K562 treated with DMSO at 1 percent for 4 hours (cell line): ENCODE data around the gene VPS37D. TPM values are rescaled to one million over a fixed set of nuclear protein-coding genes. Genes with fewer than 3 reads are reported as not detected.

Experiments
- total RNA-seq: library from RNA; unstranded; fragments of 300-600 nt; gene quantifications from 2 replicates; pipeline ENCODE4 v1.2.3, GENCODE V29; 2022; ENCODE audit not compliant: insufficient read depth

VPS37D gene, protein sequence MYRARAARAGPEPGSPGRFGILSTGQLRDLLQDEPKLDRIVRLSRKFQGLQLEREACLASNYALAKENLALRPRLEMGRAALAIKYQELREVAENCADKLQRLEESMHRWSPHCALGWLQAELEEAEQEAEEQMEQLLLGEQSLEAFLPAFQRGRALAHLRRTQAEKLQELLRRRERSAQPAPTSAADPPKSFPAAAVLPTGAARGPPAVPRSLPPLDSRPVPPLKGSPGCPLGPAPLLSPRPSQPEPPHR
- 2.1 and 2.3 TPM in 2 replicates for total RNA-seq

GRCh38 chr7:73667344-73668102 is at the start of gene VPS37D:
Gene VPS37D (plus strand): TSS chr7:73667831. CDS start chr7:73667959, 128 bp downstream.

GRCh38 chr7:73623798-73624668 is 43.6 kb upstream of the VPS37D start, which contains the start of gene MLXIPL:
Gene MLXIPL (minus strand): TSS chr7:73624522. CDS start chr7:73624492, 30 bp downstream.

DNA sequence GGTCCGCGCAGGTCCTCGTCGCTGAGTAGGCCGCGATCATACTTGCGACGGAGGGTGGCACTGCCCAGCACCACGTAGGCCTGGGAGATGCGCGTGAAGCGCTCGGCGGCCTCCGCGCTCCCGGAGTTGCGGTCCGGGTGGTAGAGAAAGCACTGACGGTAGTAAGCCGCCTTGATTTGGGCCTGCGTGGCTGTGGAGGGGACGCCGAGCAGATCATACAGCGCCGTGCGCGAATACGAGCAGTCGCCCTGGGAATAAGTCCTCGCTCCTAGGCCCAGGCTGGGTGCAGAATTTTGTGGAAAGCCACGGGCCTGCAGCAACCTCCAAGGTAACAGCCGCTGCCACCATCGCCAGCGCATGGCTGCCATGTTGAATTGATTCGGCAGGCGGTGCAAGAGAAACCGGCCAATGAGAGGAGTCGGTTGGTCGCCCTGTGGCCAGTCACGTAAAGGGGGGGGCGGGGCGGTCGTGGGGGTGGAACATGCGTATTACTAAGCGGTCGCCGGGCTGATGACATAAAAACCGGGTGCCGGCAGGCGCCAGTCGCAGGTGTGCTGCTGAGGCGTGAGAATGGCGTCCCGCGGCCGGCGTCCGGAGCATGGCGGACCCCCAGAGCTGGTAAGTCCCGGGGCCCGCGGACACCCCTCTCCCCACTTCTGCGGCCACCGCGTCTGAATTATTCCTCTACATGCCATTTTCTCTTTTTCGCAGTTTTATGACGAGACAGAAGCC is 15.6 kb downstream of the VPS37D start, which contains the start of the genes BUD23 and DNAJC30:
Gene BUD23 (plus strand): TSS at position 542 of the 732 bp plus-strand sequence. CDS start 29 bp downstream, at position 571.
Gene DNAJC30 (minus strand): TSS at position 398 of the 732 bp plus-strand sequence. CDS start 30 bp downstream, at position 368.

DNA sequence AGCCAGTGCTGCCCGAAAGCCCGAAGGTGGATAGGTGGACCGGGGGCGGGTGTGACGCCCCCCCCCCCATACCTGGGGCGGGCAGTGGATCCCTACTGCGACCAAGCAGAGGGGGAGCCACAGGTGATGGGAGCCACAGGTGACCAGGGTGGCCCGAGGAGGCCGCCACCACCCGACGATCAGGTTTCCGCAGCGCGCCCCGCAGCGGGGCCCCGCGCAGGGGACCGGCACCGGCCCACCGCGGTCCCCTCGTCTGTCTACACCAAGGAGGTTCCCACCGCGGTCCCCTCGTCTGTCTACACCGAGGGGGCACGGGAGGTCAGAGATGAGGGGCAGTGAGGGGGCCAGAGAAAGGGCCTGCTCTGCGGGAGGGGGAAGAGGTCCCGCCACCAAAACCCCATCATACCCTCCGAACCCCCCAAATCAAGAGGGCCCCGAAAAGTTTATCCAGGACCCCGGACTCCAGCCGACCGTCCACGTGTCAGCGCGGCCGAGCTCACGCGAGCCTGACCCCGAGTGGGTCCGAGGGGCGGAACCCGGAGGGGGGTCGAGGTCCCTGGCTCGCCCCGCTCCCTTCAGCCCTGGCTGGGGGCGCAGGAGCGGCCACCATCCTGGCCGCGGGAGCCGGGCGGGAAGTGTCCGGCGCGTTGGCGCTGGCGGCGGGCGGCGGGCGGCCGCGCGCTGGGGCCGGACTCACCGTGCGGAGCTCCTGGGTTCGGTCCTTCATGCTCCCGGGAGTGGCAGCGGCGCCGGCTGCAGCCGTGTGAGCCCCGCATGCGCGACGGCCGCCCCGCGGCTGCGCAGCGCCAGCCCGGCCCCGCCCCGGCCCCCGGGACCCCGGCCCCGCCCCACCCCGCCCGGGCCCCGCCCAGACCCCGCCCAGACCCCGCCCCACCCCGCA is 51.5 kb downstream of the VPS37D start, which contains the start of gene STX1A:
Gene STX1A (minus strand): TSS at position 765 of the 901 bp plus-strand sequence. CDS start 38 bp downstream, at position 727.

Other genes with a start within 250 kb of the VPS37D start
- gene FZD9, start 234.1 kb upstream of the VPS37D start, total RNA-seq, result 0.42 and 0.73 TPM in 2 replicates
- gene BAZ1B, start 145.5 kb upstream of the VPS37D start, total RNA-seq, result 50.3 and 60.6 TPM in 2 replicates
- 81.1 and 99.8 TPM in 2 replicates for gene BCL7B, start 110.1 kb upstream of the VPS37D start, total RNA-seq
- 46.9 and 59.2 TPM in 2 replicates for gene TBL2, start 89.3 kb upstream of the VPS37D start, total RNA-seq
- gene MLXIPL, start 43.3 kb upstream of the VPS37D start, total RNA-seq, result 22.6 and 26.8 TPM in 2 replicates
- gene DNAJC30, start 15.6 kb downstream of the VPS37D start, total RNA-seq, result 2.4 and 3.0 TPM in 2 replicates
- 121 and 131 TPM in 2 replicates for gene BUD23, start 15.8 kb downstream of the VPS37D start, total RNA-seq
- gene STX1A, start 51.8 kb downstream of the VPS37D start, total RNA-seq, result 6.7 and 11.6 TPM in 2 replicates
- 9.8 and 11.2 TPM in 2 replicates for gene ABHD11, start 71.0 kb downstream of the VPS37D start, total RNA-seq
- not detected in 2 replicates for gene CLDN3, start 102.4 kb downstream of the VPS37D start, total RNA-seq
- 0.17 TPM in 1 of 2 replicates, not detected in the other for gene CLDN4, start 163.2 kb downstream of the VPS37D start, total RNA-seq
- not detected in 2 replicates for gene METTL27, start 174.7 kb downstream of the VPS37D start, total RNA-seq
- gene TMEM270, start 193.3 kb downstream of the VPS37D start, total RNA-seq, result not detected in 2 replicates